Measurements from ENCODE around the gene PLXNA4.

PLXNA4 gene

DNA sequence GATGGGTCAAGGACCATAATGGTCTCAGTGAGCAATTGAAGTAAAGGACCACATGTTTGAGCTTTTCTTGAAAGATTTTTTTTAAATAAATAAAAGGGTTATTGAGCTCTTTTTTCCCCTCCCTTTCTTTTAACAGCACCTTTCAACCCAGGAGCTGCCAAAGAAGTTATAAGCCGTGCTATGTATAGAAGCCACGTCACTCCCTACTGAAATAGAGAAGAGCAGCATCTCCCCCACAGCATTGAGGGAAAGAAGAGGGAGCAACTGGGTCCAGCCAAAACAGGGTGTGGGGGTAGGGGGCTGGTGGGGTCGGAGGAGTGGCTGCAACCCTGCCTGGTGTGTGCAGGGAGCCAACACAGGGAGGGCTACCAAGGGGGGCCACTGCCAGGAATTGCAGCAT, 227.2 kb downstream of the PLXNA4 start:
- no peak for DNase-seq

DNA sequence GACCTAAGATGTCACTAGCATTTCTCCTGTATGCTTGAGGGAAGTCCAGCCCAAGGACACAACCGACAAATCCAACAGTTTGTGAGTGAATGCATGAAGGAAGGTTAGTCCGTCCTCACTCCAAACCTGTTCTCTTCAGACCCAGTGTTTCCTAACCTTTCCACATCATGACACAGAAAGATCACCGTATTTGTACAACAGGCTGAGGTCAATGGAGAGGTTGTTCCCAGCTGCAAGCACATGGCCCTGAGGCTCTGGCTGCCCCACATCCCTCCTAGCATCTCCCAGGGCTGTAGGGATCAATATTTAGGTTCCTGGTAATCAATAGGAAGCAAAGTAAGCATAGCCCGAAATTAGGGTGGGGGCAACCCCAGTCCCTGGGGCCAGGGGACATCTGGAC, 227.9 kb downstream of the PLXNA4 start:
- DNase-seq = no peak

DNA sequence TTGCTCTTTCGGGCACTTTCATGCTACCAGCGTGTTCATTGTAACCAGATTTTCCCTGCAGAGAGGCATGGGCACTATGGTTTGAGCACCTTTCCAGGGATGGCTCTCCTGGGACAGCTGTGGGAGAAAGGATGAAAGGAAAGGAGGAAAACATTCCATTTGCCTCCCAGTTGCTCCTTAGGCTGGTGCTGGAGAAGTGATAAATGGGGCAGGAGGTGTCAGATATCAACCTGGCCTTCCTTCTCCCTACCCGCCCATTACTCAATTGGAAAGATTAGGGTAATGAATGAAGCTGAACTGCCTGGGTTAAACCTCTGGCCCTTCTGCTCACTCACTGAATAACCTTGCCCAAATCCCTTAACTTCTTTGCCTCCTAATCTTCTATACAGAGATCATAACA, 228.4 kb downstream of the PLXNA4 start:
- no peak for DNase-seq

DNA sequence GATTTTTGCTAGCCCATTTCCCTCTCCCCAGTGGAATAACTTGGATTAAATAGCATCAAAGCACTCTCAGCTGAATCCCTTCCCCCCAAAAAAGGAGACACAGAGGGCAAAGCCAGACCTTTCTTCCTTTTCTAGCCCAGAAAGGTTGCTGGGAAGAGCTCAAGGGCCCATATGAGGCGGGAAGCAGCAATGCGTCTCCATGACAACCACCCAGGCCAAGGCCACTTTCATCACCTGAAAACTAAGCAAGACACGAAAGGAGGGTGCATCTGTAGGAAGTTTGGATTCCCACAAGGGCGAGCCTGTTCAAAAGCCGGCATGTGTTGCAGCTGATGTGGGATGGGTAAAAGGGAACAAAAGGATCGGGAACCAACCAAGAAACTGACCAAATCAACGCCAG, 229.1 kb downstream of the PLXNA4 start:
- DNase-seq = no peak

DNA sequence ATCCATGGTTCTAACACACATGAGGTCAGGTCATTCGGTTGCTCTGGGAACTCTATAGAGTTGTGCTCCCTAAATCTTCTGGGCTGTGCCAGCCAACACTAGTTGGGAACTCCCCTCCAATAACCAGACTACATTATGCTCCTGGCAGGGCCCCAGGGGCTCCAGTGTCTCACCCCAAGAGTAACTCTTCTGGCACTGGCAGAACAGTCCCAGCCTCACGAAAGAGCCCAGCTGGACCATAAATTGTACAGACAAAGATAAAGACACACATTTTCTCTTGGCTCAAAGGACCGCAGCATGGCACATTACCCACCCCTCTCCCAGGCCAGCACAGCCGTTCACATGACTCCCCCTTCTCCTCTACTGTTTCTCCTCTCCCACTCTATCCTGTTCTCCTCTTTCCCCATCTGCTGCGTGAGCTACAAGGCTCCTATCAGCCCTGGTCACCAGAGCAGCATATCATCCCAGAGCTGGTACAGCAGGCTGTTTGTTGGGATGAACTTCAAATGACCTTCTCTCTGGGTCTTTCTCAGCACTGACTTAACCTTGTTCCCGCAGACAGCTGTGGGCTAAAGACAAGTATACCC, 230.6 kb downstream of the PLXNA4 start:
- no peak for DNase-seq

- no peak for DNase-seq
Observed at GRCh38 chr7:132345030-132345429, 231.2 kb downstream of the PLXNA4 start.

DNA sequence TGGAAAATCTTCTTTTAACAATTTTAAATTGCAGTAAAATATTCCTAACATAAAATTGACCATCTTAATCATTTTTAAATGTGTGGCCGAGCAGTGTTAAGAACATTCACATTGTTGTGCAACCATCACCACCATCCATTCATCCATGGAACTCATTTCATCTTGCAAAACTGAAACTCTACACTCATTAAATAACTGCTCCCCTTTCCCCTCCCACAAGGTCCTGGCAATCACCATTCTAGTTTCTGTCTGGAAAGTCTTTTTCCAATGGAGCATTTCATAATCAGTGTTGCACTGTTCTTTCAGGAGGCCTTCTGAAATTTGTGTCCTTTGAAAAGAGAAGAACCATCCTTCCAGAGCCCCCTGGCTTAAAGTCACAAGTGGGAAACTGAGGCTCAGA, 233.1 kb downstream of the PLXNA4 start:
- no peak for DNase-seq

- DNase-seq = no peak
Observed at GRCh38 chr7:132337450-132338080, 238.7 kb downstream of the PLXNA4 start.

- no peak for DNase-seq
Observed at GRCh38 chr7:132336797-132337196, 239.5 kb downstream of the PLXNA4 start.

GRCh38 chr7:132333301-132333700, 243.0 kb downstream of the PLXNA4 start:
- no peak for DNase-seq

DNA sequence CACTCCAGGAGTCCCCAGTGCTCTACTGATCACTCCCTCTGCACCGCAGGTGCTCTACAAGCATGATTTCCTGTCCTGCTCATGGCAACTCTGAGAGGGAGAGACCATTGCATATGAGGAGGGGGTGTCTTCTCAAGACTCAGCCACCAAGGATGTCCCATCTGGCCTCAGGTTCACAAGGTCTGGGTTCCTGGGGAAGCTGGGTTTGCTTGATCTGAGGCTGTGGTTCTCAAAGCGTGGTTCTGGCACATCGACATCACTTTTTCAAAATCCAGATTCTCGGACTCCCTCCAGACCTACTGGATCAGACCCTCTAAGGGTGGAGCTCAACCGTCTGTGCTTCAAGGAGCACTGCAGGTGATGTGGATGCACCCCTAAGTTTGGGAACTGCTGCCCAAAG, 247.5 kb downstream of the PLXNA4 start:
- no peak for DNase-seq

- no peak for DNase-seq
Observed at GRCh38 chr7:132328047-132328620, 248.1 kb downstream of the PLXNA4 start.

GRCh38 chr7:132326878-132327589, 249.2 kb downstream of the PLXNA4 start:
- no peak for DNase-seq

GRCh38 chr7:132322970-132323369, 253.3 kb downstream of the PLXNA4 start:
- DNase-seq = no peak

DNA sequence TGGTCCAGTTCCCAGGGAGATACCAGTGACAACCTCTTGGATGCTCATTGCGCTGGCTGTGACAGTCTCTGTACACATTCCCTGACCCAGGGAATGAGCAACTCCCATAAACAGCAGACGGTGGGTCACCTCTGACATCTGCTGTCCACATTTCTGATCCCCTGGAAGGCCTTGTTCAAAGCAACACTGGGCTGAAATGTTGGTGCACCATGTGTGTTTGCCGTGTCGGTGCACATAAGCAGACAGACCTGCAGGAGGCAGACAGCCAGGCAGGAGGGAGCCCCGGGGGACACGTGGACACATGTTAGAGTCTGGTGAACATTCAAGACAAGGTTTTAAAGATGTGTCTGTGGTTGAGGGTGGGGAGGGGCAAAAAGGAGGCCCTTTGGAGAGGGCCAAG, 254.9 kb downstream of the PLXNA4 start:
- peak; percentile 34 for DNase-seq

- DNase-seq = no peak
Observed at GRCh38 chr7:132319481-132319880, 256.8 kb downstream of the PLXNA4 start.

DNA sequence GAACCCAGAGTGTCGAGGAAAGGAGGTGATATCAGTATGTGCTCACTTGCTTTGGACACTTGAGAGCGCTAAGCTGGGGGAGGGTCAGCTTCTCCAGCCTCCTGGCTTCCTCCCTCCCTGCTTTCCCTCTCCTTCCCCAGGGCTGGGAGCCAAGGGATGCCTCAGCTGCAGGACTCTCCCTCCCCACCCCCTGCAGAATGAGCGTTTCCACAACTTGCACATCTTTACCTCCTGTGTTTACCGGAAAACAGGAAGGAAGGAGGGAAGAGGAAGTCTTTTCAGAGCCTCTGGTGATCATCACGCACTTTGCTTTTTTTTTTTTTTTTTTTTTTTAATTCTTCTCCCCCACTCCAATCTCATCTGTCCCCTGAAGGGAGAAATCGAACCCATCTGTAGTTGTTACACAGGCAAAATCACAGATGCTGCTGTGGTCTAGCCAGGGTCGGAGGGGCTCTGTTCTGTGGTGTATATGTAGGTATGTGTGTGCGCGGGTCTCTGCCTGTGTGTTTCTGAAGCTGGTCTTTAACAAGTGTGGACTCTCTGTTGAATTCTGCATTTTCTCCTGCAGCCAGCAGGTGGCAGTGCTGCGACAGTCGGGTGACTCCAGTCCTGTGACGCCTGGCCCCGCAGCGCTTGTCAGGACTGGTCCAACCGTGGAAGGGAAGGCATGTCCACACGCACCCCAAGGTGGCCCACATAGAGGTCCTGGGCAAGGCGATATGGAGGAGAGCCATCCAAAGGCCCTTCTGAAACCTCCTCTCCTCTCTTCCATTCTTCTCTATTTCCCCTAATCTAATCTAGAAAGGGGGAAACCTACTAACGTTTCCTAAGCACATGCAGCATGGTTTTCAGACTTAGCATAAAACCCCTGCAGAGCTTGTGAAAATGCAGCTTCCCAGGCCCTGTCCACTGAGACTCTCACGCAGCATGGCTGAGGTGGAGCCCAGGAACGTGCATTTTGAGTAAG, 257.6 kb downstream of the PLXNA4 start:
- peak; percentile 85 for DNase-seq

GRCh38 chr7:132317701-132318351, 258.4 kb downstream of the PLXNA4 start:
- DNase-seq = no peak

DNA sequence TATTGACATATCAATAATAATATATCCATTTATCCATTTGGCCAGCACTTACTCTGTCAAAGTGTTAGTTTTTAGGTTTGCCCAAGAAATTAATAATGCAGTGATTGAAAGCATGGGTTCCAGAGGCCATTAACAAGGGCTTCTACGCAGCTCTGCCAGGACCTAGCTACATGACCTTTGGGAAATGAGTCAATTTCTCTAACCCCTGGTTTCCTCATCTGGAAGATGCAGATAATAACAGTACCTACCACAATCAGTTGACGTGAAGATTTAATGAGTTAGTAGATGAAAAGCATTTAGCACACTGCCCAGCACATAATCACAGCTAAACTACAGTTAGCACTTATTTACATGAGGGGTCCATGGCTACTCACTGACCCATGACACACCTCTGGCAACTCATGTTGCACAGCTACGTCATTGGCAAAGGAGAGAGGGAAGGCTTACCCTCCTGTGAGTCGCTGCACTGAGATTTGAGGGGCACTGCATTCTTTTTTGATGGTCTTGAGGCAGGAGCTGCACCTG, 263.7 kb downstream of the PLXNA4 start:
- DNase-seq = no peak

GRCh38 chr7:132311733-132312132, 264.5 kb downstream of the PLXNA4 start:
- no peak for DNase-seq

DNA sequence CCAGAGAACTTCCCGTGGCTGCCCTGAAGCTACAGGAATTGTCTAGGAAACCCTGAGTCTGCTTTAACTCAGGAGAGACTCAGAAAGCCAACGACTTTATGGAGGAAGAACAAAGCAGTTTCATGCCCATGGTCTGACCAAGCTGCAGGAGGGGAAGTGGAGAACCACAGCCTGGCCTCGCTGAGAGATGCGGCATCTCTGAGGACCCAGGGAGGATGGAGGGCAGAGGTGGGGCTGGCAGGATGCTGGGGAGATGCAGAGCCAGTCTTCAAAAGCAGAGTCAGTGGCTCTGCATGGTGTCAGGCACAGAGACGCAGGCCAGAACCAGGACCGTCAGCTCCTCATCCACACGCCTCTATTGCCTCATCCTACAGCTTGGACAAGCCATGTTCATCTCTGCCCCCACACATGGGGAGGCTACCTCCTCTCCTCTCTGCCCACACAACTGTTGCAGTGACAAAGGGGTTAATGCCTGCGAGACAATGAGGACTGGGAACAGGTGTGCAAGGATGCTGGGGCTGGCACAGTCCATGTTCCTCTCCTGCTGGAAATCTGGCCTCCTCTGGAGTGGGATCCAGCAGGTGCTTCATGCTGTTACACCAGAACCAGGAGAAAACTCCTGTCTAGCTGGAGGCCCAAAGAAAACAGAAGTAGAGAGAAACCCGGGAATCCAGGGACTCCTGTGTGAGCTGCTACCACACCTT, 267.0 kb downstream of the PLXNA4 start:
- DNase-seq = no peak
